Activated CD4-positive, CD25-positive, alpha-beta regulatory T cell (primary cell): Measurements from ENCODE around the gene CFAP69.
"Not testable (repeated sequence)": the region's sequence is repeated elsewhere in the genome, so short reads cannot be mapped to it uniquely, and the experiment has no call there.

Experiments used
- DNase-seq, 4 experiments: peaks; one replicate each; lab custom pipeline; 2025; lab: John Stamatoyannopoulos, UW

The CFAP69 gene

GRCh38 chr7:90231304-90231703 lies 13.7 kb upstream of the CFAP69 start:
- DNase-seq: no peak

GRCh38 chr7:90232430-90232829 lies 12.5 kb upstream of the CFAP69 start:
- no peak for DNase-seq

- no peak for DNase-seq
Measured at GRCh38 chr7:90233569-90233968, 11.4 kb upstream of the CFAP69 start.

GRCh38 chr7:90236721-90237289 lies 8.2 kb upstream of the CFAP69 start:
- no peak for DNase-seq

GRCh38 chr7:90238022-90238421 lies 7.0 kb upstream of the CFAP69 start:
- no peak for DNase-seq

GRCh38 chr7:90238583-90238982 lies 6.4 kb upstream of the CFAP69 start:
- no peak for DNase-seq

GRCh38 chr7:90239050-90239449 lies 5.9 kb upstream of the CFAP69 start:
- DNase-seq: no peak

GRCh38 chr7:90239625-90240228 lies 5.2 kb upstream of the CFAP69 start:
- no peak for DNase-seq

GRCh38 chr7:90242369-90243168 lies 2.4 kb upstream of the CFAP69 start:
- DNase-seq: no peak

GRCh38 chr7:90243556-90243955 lies 1.4 kb upstream of the CFAP69 start:
- DNase-seq: no peak

GRCh38 chr7:90244565-90244908 lies 437 bp upstream of the CFAP69 start:
- no peak for DNase-seq

- DNase-seq: no peak
Measured at GRCh38 chr7:90246171-90246570, 1.2 kb downstream of the CFAP69 start.

- no peak for DNase-seq
Measured at GRCh38 chr7:90248706-90249105, 3.7 kb downstream of the CFAP69 start.

GRCh38 chr7:90250601-90251303 lies 5.8 kb downstream of the CFAP69 start:
- DNase-seq: no peak

- no peak for DNase-seq
Measured at GRCh38 chr7:90251304-90251635, 6.3 kb downstream of the CFAP69 start.

GRCh38 chr7:90256011-90256410 lies 11.0 kb downstream of the CFAP69 start:
- not testable (repeated sequence) for DNase-seq

- DNase-seq: no peak
Measured at GRCh38 chr7:90256778-90257177, 11.8 kb downstream of the CFAP69 start.

GRCh38 chr7:90261441-90261840 lies 16.5 kb downstream of the CFAP69 start:
- DNase-seq: no peak

GRCh38 chr7:90262438-90262837 lies 17.5 kb downstream of the CFAP69 start:
- DNase-seq: no peak

GRCh38 chr7:90266808-90267207 lies 21.8 kb downstream of the CFAP69 start:
- DNase-seq: no peak

- no peak for DNase-seq
Measured at GRCh38 chr7:90267263-90267858, 22.4 kb downstream of the CFAP69 start.

- DNase-seq: no peak
Measured at GRCh38 chr7:90269163-90269562, 24.2 kb downstream of the CFAP69 start.
